ENCODE data around the gene PRSS2. TPM values are rescaled to one million over a fixed set of nuclear protein-coding genes. Genes with fewer than 3 reads are reported as not detected.
"Not testable (repeated sequence)": the region's sequence is repeated elsewhere in the genome, so short reads cannot be mapped to it uniquely, and the experiment has no call there.

Gene PRSS2
- 6.0 TPM for total RNA-seq

DNA sequence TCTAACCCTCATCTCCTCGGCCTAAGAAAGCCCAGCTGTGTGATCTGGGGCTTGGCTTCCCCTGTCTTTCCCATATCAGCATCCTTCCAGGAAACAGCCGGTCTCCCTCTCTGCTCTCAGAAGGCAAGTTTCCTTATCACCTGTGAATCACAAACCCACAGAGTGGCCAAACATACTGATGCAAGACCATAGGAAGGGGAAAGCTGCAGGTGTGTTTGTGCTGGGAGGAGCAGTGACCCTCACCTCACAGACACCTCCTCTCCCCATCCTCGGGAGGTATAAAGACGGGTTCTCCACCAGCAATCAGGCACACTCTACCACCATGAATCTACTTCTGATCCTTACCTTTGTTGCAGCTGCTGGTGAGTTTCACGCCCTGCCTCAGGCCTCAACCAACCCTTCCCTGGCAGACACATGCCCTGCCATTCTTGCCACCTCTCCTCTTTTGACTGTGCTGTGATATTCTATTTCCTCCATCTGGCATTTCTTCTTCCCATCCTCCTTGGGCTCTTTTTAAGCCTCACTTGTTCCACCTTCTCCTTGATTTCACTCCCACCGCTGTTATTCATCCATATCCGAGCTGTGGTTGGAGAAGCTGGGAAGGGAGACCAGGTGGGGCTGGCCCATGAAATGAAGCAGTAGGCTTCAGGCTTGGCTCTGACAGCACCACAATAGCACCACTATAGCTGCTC, at the start of gene PRSS2:
Gene PRSS2 (plus strand): TSS at position 310 of the 692 bp plus-strand sequence. CDS start 13 bp downstream, at position 323.
- intact Hi-C loops (cut with DNase I), result no loop called here
- DNase-seq (ENCODE audit: low spot score), result no peak
- no peak for ATAC-seq

DNA sequence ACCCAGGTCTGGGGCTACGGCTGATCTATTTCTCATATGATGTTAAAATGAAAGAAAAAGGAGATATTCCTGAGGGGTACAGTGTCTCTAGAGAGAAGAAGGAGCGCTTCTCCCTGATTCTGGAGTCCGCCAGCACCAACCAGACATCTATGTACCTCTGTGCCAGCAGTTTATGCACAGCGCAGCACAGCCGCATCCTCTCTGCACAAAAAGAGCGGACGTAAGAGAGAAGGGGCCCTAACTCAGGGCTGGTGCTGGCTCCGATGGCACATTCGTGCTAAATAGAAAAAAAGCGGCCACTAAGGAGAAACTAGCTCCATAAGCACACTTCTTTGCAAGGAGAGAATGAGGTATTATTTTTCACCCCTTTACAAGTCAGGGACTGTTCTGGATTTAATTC, 49.8 kb upstream of the PRSS2 start:
- intact Hi-C loops (cut with DNase I), result no loop called here
- ATAC-seq (no peak), DNase-seq (ENCODE audit: low spot score) (no peak)

DNA sequence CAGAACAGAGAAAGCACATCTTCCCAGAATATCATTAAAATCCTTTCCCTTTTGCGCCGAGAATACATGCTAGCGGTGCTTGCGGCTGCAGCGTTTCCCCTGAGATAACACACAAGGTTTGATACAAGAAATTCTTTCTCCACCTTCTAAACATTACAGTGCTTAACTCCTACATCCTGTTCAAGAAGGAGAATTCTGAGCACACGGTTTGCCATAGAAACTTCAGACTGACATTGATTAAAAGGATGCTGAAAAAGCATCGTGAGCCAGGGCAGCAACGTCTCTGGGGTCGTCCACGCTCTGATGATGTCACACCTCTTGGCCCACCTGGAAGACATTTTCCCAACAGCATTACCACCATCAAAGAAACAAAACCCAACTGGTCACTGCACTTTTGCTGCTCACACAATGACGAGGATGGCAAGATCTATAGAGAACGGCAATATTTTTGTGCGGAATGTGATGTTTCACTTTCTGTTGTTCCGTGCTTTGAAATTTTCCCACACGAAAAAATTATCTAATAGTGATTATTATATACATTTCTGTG, 48.4 kb upstream of the PRSS2 start:
- DNase-seq (ENCODE audit: low spot score) (no peak), ATAC-seq (no peak)
- intact Hi-C loops (cut with DNase I), result no loop called here

DNA sequence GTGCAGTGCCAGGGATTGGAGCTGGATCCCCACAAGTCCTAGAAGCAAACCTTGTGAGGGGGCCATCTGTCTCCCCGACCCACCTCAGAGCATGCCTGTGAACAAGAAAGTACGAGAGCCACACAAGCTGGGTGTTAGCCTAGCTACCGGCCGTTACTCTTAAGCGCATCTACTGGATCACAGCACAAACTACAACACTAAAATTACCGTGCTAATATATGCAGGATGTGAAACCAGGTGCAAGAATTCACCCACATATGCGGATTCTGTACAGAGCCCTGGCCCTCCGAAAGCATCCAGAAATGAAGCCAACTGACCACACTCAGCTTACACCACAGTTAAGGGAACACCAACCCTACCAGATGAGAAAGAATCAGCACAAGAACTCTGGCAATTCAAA, 37.5 kb upstream of the PRSS2 start:
- ATAC-seq (no peak), DNase-seq (ENCODE audit: low spot score) (no peak)
- intact Hi-C loops (cut with DNase I), result no loop called here

DNA sequence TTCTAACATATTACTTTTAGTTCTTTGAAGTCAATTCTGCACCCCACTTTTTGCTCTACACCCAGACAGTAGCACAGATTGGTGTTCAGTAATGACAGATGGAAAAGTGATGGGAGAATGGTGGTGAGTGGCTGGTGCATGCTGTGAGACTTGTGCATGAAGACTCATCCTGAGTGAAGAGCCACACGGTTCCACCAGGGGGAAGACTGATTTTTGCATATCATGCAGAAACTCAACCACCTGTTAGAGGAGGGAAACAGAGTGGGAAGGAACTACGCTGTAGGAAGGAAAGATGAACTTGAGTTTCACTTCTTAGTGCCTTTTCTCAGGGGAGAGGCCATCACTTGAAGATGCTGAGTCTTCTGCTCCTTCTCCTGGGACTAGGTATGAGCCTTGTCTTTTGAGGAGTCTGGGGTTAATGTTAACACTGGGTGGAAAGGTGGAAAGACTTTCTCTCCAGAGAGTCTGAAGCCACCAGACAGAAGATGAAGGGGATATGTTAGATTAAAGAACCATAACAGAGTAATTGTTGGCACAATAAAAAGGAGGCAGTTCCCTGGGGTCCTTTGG, 30.8 kb upstream of the PRSS2 start:
- ATAC-seq, result no peak
- DNase-seq (ENCODE audit: low spot score), result no peak
- intact Hi-C loops (cut with DNase I), result no loop called here

DNA sequence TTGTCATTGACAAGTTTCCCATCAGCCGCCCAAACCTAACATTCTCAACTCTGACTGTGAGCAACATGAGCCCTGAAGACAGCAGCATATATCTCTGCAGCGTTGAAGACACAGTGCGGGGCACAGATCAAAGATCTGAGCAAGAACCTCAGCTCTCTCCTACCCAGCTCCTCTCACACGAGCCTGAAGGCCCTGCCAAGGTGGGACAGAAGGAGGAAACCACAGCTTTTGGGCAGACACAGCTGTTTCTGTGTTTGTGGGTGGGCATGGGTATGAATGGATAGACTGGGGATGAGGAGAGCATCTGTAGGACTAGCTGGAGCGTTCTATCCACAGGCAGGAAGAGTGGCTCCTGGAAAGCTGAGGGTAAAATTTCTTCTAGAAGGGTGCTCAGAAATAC, 30.0 kb upstream of the PRSS2 start:
- no peak for ATAC-seq
- intact Hi-C loops (cut with DNase I), result no loop called here
- no peak for DNase-seq (ENCODE audit: low spot score)

DNA sequence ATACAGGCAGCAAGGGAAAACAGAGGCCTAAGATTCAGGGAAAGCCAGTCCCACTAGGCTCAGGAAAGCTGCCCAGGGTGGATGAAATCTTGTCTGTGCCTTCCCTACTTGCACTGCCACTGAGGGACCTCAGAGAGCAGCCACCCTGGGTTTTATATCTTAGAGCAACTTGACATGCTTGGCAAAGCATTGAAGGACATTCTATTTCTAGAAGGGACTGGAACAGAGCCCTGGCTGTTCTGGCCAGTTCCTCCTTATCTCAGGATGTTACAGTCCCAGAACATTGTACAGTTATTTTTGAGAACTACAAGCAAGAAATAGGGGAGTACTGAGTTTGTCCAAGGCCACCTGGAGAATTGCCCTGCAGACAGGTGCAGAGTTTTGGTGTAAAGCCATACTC, 28.8 kb upstream of the PRSS2 start:
- ATAC-seq; DNase-seq (ENCODE audit: low spot score); intact Hi-C loops (cut with DNase I): not testable (repeated sequence)

DNA sequence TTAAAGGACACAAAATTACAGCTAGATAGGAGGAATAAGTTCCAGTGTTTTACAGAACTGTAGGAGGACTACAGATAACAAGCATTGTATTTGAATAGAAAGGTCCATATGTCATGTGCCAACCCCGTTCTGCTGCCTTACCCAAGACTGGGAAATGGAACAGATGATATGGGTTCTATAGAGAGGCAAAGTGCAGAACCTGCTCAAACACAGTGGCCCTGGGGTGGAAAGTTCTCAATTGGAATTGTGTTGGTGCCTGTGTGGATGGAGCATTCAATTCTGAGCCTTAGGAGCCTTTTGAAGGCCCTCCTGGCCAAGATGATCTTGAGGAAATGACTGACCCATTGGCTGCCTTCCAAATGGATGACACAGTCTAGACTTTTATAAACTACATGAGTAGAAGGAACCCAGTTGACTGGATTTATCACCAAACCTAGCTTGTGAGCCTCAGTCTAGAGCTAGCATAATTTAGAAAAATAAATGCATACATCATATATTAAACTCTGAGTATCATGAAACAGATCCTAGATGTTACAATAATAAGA, 25.6 kb upstream of the PRSS2 start:
- ATAC-seq (no peak), DNase-seq (ENCODE audit: low spot score) (no peak)
- intact Hi-C loops (cut with DNase I), result no loop called here

DNA sequence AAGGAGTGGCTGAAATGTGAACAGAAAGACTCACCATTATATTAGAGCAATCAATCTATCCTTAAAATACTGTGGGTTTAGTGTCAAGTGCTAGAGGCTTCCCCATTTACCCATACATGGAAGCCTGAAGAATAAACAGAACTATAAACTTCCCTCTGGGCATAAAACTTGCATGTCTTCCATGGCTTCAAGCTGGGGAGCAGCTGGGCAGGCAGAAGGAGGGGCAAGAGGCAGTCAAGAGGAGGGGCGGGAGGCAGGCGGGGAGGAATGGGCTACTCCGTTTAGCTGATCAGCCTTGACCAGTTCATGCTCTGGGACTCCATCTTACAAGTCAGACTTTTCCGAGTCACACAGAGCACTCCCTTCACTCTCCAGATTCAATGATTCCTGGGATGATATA, 25.0 kb upstream of the PRSS2 start:
- no peak for ATAC-seq
- no peak for DNase-seq (ENCODE audit: low spot score)
- intact Hi-C loops (cut with DNase I), result no loop called here

DNA sequence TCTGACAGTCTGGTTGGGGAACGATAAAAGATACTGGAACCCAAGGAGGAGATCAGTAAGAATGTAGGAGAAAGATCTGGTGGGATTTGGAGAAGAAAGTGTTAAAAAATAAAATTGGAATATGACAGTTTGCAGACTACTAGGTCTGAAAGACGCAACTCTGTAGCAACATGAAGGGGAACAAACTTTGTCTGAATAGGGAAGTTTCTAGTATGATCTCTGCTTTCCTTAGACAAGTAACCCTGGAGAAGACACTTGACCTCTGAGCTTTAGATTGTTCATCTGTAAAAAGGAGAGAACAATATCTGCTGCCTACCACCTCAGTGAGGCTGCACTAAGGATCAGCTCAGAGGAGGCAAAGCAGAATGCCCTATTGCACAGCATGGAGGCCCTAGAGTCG, 24.5 kb upstream of the PRSS2 start:
- no peak for ATAC-seq
- intact Hi-C loops (cut with DNase I), result no loop called here

DNA sequence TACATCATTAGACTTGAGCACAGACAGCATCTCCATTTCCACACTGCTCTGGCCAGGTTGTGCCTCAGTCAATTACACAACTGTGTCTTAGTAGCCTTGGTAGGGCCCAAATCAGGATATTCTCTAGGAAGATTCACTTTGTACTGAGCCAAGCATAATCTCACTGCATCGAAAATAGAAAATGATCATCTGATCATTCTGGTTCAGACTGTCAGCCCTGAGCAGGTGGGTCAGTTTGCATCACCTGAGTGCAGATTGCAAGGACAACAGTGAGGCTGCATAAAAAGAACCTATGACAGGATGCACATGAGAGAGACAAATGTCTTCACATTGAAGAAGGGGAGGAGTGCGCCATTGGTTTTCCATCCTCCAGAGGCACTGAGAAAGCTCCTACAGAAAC, 22.4 kb upstream of the PRSS2 start:
- DNase-seq (ENCODE audit: low spot score); ATAC-seq; intact Hi-C loops (cut with DNase I): not testable (repeated sequence)

More for the DNA sequence above, 24.5 kb upstream of the PRSS2 start:
- DNase-seq (ENCODE audit: low spot score), result no peak

DNA sequence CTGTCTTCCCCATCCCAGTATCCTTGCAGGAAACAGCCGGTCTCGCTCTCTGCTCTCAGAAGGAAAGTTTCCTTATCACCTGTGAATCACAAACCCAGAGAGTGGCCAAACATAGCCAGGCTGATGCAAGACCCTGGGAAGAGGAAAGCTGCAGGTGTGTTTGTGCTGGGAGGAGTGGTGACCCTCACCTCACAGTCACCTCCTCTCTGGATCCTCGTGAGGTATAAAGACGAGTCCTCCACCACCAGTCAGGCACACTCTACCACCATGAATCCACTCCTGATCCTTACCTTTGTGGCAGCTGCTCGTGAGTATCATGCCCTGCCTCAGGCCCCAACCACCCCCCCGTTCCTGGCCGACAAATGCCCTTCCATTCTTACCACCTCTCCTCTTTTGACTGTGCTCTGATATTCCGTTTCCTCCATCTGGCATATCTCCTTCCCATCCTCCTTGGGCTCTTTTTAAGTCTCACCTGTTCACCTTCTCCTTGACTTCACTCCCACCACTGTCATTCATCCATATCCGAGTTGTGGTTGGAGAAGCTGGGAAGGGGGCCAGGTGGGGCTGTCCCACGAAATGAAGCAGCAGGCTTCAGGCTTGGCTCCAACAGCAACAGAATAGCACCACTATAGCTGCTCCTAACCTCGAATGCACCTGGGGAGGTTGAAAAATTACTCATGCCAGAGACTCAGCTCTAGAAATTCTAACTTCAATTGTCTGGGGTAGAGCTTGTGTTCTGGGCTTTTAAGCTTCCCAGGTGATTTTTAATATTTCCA, 21.4 kb upstream of the PRSS2 start, which contains the start of gene PRSS1:
Gene PRSS1 (plus strand): TSS at position 255 of the 776 bp plus-strand sequence. CDS start 13 bp downstream, at position 268.
- DNase-seq (ENCODE audit: low spot score) (no peak), ATAC-seq (no peak)
- intact Hi-C loops (cut with DNase I), result no loop called here

DNA sequence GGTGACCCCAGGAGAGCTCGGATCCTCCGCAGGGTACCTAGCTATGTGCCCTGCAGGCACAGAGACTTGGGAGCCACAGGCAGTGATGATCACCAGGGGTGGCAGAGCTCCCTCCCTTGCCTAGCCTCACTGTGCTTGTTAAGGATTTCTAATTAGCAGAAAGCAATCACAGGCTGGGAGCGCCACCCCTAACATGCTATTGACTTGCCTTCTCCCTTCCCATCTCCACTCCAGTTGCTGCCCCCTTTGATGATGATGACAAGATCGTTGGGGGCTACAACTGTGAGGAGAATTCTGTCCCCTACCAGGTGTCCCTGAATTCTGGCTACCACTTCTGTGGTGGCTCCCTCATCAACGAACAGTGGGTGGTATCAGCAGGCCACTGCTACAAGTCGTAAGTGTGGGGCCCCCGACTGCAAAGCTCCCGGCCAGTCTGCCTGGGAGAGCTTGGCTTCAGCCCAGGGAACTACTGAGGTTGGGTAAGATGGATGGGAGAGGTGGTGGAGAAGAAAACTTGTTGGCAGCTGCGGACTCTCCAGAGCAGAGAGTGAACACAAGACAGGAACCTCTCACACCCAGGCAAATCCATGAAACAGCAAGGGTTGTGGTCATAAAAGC, 20.3 kb upstream of the PRSS2 start:
- DNase-seq (ENCODE audit: low spot score) (no peak), ATAC-seq (no peak)
- intact Hi-C loops (cut with DNase I), result no loop called here

DNA sequence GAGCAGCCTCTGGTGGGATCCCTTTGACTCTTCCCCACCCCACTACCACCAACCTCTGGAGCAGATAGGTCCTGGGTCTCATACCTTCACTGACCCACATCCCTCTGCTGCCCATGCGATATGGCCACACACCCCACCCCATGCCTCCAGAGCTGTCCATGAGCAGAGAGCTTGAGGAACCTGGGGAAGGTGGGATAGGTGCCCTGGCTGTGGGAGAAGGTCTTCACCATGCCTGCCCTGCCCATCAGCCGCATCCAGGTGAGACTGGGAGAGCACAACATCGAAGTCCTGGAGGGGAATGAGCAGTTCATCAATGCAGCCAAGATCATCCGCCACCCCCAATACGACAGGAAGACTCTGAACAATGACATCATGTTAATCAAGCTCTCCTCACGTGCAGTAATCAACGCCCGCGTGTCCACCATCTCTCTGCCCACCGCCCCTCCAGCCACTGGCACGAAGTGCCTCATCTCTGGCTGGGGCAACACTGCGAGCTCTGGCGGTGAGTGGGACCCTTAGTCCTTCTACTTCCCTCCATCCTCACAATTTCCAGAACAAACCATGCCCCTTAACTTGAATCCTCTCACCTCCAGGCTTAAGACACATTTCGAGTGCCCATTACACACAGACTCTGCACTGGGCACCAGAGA, 19.1 kb upstream of the PRSS2 start:
- intact Hi-C loops (cut with DNase I); DNase-seq (ENCODE audit: low spot score): not testable (repeated sequence)

DNA sequence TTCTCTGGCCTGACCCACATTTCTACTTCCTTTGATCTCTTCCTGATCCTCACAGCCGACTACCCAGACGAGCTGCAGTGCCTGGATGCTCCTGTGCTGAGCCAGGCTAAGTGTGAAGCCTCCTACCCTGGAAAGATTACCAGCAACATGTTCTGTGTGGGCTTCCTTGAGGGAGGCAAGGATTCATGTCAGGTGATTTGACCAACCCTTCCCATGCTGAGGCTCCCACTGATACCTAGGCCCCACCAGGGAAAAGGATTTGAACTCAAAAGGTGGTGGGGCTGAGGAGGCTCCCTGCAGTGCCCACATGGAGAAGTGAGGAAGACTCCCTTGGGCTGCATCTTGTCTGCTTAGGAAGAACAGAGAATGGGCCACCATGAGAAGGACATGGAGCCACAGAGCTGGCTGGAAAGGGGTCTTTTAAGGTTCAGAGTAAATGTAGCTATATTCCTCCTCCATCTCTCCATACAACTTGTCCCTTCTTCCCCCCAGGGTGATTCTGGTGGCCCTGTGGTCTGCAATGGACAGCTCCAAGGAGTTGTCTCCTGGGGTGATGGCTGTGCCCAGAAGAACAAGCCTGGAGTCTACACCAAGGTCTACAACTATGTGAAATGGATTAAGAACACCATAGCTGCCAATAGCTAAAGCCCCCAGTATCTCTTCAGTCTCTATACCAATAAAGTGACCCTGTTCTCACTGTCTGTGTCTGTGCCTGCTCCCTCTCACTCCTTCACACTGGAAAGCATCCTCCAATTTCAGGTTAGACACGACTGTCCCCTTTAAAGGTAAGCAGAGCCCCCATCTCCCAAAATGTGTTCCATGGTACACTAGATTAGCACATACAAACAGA, 18.2 kb upstream of the PRSS2 start:
- ATAC-seq (no peak), DNase-seq (ENCODE audit: low spot score) (no peak)
- intact Hi-C loops (cut with DNase I), result no loop called here

More for the DNA sequence above, 19.1 kb upstream of the PRSS2 start:
- ATAC-seq, result not testable (repeated sequence)

DNA sequence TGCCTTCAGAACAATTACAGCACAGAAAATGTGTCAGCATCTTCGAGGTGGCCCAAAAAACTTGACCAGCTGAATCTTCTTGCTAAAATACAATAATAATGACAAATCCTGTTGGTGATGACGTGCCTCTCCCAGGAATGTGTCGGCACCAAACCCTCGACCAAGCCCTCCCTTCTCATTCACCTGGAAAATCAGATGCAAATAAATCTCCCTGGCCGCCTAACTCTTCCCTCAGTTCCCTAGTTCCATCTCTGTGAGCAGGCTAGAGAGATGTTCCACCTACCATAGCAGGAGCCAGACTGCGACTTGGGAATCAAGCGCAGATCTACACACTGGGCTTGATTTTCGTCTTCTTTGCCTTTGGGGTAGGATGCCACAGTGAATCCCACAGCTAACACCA, 17.4 kb upstream of the PRSS2 start:
- no peak for DNase-seq (ENCODE audit: low spot score)
- intact Hi-C loops (cut with DNase I), result no loop called here
- no peak for ATAC-seq

DNA sequence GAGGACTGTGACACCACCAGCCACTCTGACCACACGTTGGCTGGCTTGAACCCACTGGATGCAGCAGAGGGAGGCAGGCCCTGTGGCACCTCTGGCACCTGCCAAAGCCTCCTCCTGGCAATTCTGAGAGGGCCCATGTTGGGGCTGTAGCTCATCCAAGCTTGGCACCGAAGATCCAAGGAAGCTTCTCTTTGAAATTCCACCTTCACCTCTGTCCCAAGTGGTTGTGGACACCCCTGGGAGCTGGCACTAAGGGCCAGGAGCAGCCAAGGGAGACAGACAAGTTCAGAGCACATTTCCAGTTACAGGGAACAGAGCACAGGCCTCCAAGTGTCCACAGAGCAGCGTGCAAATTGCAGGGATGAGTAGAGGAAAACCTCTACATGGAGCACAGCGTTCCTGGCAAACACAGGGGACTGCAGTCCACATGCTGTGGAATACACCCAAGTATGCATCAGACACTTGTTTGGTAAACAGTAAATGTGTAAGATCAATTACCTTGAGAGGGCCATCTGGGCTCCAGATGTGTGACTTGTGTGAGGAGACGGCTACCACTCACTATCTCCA, 16.8 kb upstream of the PRSS2 start:
- ATAC-seq; DNase-seq (ENCODE audit: low spot score); intact Hi-C loops (cut with DNase I): not testable (repeated sequence)
